ENCODE data around the gene GAS6. TPM values are rescaled to one million over a fixed set of nuclear protein-coding genes. Genes with fewer than 3 reads are reported as not detected.
"Not testable (repeated sequence)": the region's sequence is repeated elsewhere in the genome, so short reads cannot be mapped to it uniquely, and the experiment has no call there.

GAS6 gene
- polyA plus RNA-seq, 1 donor: 48.4 TPM

DNA sequence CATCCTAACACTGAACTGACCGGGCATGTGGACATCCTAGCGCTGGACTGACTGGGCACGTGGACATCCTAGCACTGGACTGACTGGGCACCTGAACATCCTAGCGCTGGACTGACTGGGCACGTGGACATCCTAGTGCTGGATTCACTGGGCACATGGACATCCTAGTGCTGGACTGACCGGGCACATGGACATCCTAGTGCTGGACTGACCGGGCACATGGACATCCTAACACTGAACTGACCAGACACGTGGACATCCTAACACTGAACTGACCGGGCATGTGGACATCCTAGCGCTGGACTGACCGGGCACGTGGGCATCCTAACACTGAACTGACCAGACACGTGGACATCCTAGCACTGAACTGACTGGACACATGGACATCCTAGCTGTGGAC lies 73.9 kb downstream of the GAS6 start:
- H3K9me3 ChIP-seq (ENCODE audit: control insufficient read depth, low read depth, low read length); DNase-seq; H3K27me3 ChIP-seq (ENCODE audit: control insufficient read depth, insufficient read depth, low read length); H3K4me3 ChIP-seq (ENCODE audit: low read length); H3K27ac ChIP-seq (ENCODE audit: low read length); H3K4me1 ChIP-seq (ENCODE audit: control insufficient read depth, insufficient read depth, low read length); H3K36me3 ChIP-seq (ENCODE audit: control insufficient read depth, insufficient read depth, low read length): not testable (repeated sequence)
- no CpG with 5 or more reads among the region's 13 CpGs for WGBS (ENCODE audit: insufficient coverage, low lambda C conversion rate)

DNA sequence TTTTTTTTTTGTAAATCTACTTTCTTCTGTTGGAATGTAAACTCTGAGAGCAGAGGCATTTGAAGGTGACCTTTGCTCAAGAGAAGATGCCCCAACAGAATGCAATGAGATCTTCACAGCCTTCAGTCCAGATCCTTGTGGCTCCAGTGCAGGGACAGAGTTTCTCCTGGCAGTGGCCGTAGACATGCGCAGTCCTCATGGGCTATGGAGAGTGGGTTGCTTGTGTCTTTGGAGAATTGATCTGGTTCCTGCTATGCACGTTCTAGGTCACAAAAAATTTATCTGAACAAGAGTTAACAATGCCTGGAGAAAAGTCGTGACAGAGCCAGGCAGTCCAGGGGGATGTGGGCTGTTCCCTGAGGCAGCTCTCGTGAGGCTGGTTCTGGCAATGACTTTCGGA lies 74.7 kb downstream of the GAS6 start:
- Histone ChIP-seq H3K27ac (ENCODE audit: low read length) (no peak overlapping the region), H3K4me3 (ENCODE audit: low read length) (no peak overlapping the region), H3K9me3 (ENCODE audit: control insufficient read depth, low read depth, low read length) (peaks cover 2% of the 10 kb centered on the region), H3K36me3 (ENCODE audit: control insufficient read depth, insufficient read depth, low read length) (no peaks in the 10 kb centered on the region), H3K27me3 (ENCODE audit: control insufficient read depth, insufficient read depth, low read length) (no peaks in the 10 kb centered on the region), H3K4me1 (ENCODE audit: control insufficient read depth, insufficient read depth, low read length) (no peaks in the 10 kb centered on the region)
- WGBS (ENCODE audit: insufficient coverage, low lambda C conversion rate): 67% methylated on average over 1 of the region's 6 CpGs
- DNase-seq: no peak

DNA sequence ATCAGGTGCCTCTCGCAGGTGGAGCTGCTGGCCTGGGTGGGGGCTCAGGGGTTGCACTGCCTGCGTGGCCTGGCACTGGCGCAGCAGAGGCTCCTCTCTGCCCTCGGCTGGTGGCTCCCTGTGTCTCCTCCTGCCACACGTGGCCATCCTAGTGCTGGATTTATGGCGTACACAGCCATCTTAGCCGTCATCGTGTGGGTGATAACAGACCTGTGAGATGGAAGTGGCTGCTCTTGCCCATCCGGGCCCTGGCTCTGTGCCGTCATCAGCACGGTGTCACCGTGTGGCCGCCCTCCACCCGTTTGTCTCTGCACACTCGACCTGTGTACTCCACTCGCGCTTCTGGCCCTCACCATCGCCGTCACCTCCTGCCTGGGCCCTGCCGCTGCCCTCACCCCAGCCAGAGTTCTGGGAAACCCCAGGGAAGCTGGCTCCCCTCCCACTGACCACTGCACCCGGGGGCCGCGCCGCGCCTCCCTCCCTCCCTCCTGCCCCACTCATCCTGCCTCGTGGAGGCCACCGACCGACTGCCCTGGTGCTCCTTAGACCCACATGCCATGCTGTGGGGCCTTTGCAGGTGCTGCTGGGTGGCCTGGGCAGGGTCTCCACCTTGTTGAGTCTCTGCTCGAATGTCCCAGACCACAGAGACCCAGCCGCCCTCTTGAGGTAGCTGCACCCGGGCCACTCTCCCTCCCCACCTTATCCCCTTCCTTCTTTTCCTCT lies 75.3 kb downstream of the GAS6 start:
- Histone ChIP-seq H3K9me3 (ENCODE audit: control insufficient read depth, low read depth, low read length) (no peaks in the 10 kb centered on the region), H3K27ac (ENCODE audit: low read length) (no peak overlapping the region), H3K4me1 (ENCODE audit: control insufficient read depth, insufficient read depth, low read length) (no peaks in the 10 kb centered on the region), H3K4me3 (ENCODE audit: low read length) (no peak overlapping the region), H3K36me3 (ENCODE audit: control insufficient read depth, insufficient read depth, low read length) (no peaks in the 10 kb centered on the region), H3K27me3 (ENCODE audit: control insufficient read depth, insufficient read depth, low read length) (no peaks in the 10 kb centered on the region)
- 55% methylated on average over 2 of the region's 31 CpGs for WGBS (ENCODE audit: insufficient coverage, low lambda C conversion rate)
- DNase-seq: no peak

DNA sequence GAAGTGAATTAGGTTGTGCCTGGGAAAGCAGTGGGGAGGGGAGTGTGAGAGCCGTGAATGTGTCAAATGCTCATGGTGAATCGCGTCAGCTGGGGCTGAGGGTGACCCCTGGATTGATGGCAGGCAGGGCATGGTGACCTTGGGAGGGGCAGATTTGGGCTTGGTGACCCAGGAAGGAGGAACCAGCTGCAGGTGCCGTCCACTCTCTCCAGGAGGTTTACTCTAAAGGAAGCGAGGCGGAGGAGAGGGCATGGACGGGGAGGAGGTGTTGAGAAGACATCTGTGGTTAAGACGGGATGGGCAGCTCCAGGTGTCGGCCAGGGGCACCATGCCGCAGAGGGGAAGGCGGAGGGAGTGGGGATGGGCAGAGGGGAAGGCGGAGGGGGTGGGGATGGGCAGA lies 76.2 kb downstream of the GAS6 start:
- WGBS (ENCODE audit: insufficient coverage, low lambda C conversion rate): no CpG with 5 or more reads among the region's 12 CpGs
- no peaks in the 10 kb centered on the region for H3K27me3 ChIP-seq (ENCODE audit: control insufficient read depth, insufficient read depth, low read length)
- no peak overlapping the region for H3K27ac ChIP-seq (ENCODE audit: low read length)
- DNase-seq: no peak
- no peaks in the 10 kb centered on the region for H3K9me3 ChIP-seq (ENCODE audit: control insufficient read depth, low read depth, low read length)
- H3K4me3 ChIP-seq (ENCODE audit: low read length): no peak overlapping the region
- no peaks in the 10 kb centered on the region for H3K36me3 ChIP-seq (ENCODE audit: control insufficient read depth, insufficient read depth, low read length)
- H3K4me1 ChIP-seq (ENCODE audit: control insufficient read depth, insufficient read depth, low read length): no peaks in the 10 kb centered on the region

DNA sequence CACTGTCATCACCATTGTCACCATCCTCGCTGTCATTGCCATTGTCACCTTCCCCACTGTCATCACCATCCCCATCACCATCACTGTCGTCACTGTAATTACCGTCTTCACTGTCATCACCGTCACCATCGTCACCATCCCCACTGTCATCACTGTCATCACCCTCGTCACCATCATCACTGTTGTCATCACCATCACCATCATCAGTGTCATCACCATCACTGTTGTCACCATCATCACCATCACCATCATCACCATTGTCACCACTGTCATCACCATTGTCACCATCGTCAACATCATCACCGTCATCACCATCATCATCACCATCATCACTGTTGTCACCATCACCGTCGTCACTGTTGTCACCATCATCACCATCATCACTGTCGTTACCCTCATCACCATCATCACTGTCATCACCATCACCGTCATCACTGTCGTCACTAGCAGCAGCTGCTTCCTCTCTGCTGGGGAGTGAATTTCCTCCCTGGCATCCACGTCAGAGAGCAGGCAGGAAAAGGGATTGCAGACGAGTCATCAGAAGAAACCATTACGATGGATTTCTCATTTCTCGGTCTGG lies 77.5 kb downstream of the GAS6 start:
- WGBS (ENCODE audit: insufficient coverage, low lambda C conversion rate): 80% methylated on average over 2 of the region's 17 CpGs
- no peaks in the 10 kb centered on the region for H3K9me3 ChIP-seq (ENCODE audit: control insufficient read depth, low read depth, low read length)
- no peak for DNase-seq

DNA sequence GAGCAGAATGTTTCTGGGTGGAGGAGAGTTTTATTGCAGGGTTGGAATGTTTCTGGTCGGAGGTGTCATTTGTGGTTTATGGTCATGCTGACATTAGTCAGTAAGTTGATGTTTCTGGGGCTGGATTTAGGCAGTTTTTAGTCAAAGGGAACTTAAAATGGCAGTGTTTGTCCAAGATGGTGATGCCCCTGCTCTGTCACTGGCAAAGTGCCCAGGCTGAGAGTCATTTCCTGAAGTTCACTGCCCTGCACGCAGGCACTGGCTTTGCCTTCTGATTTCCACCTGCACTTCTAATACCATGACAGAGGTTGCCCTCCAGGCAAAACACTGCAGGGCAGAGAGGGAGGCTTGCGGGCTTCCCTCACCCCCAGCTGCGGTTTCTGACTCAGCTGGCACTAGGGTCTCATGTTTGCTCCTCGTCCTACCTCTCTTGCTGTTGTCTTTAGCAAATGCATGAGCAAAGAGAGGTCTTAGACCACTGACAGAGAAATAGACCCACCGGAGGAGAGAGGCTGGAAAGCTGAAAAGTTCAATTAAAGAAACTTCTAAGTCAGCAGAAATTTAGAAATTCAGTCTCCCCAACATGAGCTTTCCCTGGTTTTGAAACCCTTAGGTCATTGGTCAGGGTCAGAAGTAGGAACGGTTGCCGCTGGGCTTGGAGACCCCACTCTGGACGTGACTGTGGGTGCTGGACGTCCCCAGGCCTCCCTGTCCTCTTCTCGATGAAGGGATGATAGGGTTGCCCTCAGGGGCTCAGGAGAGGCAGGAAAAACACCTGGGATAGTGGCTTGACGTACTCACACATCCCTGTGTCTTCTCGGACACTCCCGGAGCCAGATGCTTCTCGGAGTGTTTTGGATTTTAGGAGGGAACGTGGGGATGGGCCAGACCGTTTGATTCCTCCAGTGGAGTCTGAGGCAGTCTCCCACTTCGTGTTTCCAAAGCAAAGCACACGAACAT lies 78.5 kb downstream of the GAS6 start:
- H3K9me3 ChIP-seq (ENCODE audit: control insufficient read depth, low read depth, low read length): no peaks in the 10 kb centered on the region
- no peaks in the 10 kb centered on the region for H3K4me1 ChIP-seq (ENCODE audit: control insufficient read depth, insufficient read depth, low read length)
- no peak overlapping the region for H3K27ac ChIP-seq (ENCODE audit: low read length)
- no peak for DNase-seq
- no peak overlapping the region for H3K4me3 ChIP-seq (ENCODE audit: low read length)
- no peaks in the 10 kb centered on the region for H3K36me3 ChIP-seq (ENCODE audit: control insufficient read depth, insufficient read depth, low read length)
- no peaks in the 10 kb centered on the region for H3K27me3 ChIP-seq (ENCODE audit: control insufficient read depth, insufficient read depth, low read length)
- WGBS (ENCODE audit: insufficient coverage, low lambda C conversion rate): 80% methylated on average over 1 of the region's 19 CpGs

More for the DNA sequence above, 77.5 kb downstream of the GAS6 start:
- Histone ChIP-seq H3K27me3 (ENCODE audit: control insufficient read depth, insufficient read depth, low read length) (no peaks in the 10 kb centered on the region), H3K27ac (ENCODE audit: low read length) (no peak overlapping the region), H3K4me3 (ENCODE audit: low read length) (no peak overlapping the region), H3K36me3 (ENCODE audit: control insufficient read depth, insufficient read depth, low read length) (no peaks in the 10 kb centered on the region), H3K4me1 (ENCODE audit: control insufficient read depth, insufficient read depth, low read length) (no peaks in the 10 kb centered on the region)

DNA sequence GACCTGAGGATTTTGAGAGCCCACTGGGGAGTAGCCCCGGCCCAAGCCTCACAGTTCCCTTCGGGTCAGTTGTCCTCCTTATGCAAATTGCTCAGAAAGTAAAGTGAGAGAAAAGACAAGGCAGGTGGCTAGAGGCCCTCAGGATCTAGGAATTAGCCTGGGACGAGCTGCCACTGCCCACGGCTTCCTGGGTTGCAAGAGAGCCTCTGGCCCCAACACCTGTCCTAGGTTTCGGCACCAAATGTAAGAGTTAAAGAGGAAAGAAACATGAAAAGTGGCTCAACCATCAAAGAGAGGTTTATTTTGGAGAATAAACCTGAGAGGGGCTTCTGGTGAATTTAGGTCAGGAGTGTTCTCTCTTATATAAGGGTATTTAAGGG lies 79.2 kb downstream of the GAS6 start:
- no peak overlapping the region for H3K27ac ChIP-seq (ENCODE audit: low read length)
- no CpG with 5 or more reads among the region's 5 CpGs for WGBS (ENCODE audit: insufficient coverage, low lambda C conversion rate)
- H3K36me3 ChIP-seq (ENCODE audit: control insufficient read depth, insufficient read depth, low read length): no peaks in the 10 kb centered on the region
- no peak for DNase-seq
- no peak overlapping the region for H3K4me3 ChIP-seq (ENCODE audit: low read length)
- no peaks in the 10 kb centered on the region for H3K9me3 ChIP-seq (ENCODE audit: control insufficient read depth, low read depth, low read length)
- no peaks in the 10 kb centered on the region for H3K4me1 ChIP-seq (ENCODE audit: control insufficient read depth, insufficient read depth, low read length)
- H3K27me3 ChIP-seq (ENCODE audit: control insufficient read depth, insufficient read depth, low read length): no peaks in the 10 kb centered on the region

DNA sequence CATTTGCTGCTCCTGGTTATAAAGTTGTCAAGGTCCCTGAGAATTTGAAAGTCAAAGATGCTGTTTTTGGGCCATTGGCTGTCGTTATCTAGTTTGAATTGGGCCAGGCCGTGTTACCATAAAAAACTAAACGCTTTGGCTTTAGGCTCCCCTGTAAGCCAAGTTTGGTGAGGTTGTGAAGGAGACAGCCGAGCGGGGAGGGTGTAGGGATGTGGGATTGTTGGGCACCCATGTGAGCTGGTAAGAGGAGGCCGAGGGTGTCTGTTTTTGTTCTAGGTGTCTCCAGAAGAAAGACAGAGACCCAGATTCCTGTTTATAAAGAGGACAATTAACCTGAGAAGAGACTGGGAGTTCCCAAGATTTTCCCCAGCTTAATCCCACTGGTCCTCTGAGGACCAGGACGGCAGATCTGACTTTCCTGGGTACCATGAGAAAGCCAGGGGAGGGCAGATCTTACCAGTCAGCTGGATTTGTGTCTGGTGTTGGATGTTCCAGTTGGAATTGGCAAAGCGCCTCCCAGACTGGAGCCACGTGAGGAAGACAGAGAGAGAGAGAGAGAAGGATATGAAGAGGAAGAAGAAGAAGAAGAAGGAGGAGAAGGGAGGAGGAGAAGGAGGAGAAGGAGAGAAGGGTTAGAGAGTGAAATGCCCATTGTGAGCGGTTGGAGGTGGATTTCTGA lies 79.8 kb downstream of the GAS6 start:
- Histone ChIP-seq H3K36me3 (ENCODE audit: control insufficient read depth, insufficient read depth, low read length) (no peaks in the 10 kb centered on the region), H3K4me3 (ENCODE audit: low read length) (no peak overlapping the region), H3K27ac (ENCODE audit: low read length) (no peak overlapping the region), H3K4me1 (ENCODE audit: control insufficient read depth, insufficient read depth, low read length) (no peaks in the 10 kb centered on the region), H3K9me3 (ENCODE audit: control insufficient read depth, low read depth, low read length) (no peaks in the 10 kb centered on the region), H3K27me3 (ENCODE audit: control insufficient read depth, insufficient read depth, low read length) (peaks cover 4% of the 10 kb centered on the region)
- 64% methylated on average over 2 of the region's 10 CpGs for WGBS (ENCODE audit: insufficient coverage, low lambda C conversion rate)
- no peak for DNase-seq

DNA sequence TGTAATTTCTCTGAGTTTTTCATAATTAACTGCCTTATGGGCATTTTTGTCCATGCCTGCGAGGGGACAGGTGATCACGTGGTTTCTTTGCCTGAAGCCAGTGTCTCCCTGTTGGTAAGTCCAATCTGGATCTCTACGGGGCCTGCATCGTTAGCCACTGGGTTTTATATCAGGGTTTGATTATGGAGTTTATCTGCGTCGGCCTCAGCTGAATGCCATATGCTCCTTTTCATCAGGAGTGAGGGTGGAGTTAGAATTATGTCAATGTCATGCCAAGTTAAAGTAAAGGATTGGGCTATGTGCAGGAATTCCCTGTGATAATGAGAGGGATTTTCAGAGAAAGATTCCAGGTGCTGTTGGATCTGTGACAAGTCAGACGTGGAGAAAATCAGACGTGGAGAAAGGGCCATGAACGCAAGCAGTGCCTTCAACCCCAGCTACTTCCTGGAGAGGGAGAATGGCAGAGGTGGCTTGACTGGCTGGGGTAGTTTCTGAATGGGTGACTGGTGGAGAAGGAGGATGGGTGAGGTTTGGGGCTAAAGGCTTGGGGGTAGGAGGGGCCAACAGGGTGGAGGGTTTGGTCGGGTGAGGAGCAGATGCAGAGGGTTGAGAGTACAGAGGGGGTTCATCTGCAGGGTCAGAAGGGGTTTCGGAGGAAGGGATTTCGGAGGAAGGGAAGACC lies 80.5 kb downstream of the GAS6 start:
- Histone ChIP-seq H3K9me3 (ENCODE audit: control insufficient read depth, low read depth, low read length) (no peaks in the 10 kb centered on the region), H3K4me3 (ENCODE audit: low read length) (no peak overlapping the region), H3K27me3 (ENCODE audit: control insufficient read depth, insufficient read depth, low read length) (peaks cover 4% of the 10 kb centered on the region), H3K36me3 (ENCODE audit: control insufficient read depth, insufficient read depth, low read length) (no peaks in the 10 kb centered on the region), H3K27ac (ENCODE audit: low read length) (no peak overlapping the region), H3K4me1 (ENCODE audit: control insufficient read depth, insufficient read depth, low read length) (no peaks in the 10 kb centered on the region)
- DNase-seq: no peak
- 83% methylated on average over 2 of the region's 12 CpGs for WGBS (ENCODE audit: insufficient coverage, low lambda C conversion rate)

DNA sequence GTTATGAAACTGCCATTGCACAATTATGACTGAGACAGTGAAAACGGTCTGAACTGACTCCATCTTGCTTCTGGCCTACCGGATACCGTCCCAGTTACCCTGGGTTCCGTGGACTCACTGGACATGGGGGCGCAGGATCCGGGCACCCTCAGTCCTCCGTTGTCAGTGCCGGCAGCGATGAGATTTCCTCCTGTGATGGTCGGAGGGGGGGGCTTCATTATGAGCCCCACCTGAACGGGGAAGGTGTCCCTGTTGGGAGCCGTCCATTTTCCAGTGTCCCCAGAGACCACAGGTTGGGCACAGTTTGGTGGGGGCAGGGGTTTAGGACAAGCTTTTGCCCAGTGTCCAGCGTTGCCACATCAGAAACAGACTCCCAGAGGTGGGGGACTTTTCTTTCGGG lies 81.4 kb downstream of the GAS6 start:
- no peak for DNase-seq
- no peaks in the 10 kb centered on the region for H3K4me1 ChIP-seq (ENCODE audit: control insufficient read depth, insufficient read depth, low read length)
- no CpG with 5 or more reads among the region's 14 CpGs for WGBS (ENCODE audit: insufficient coverage, low lambda C conversion rate)
- H3K27me3 ChIP-seq (ENCODE audit: control insufficient read depth, insufficient read depth, low read length): peaks cover 7% of the 10 kb centered on the region
- H3K9me3 ChIP-seq (ENCODE audit: control insufficient read depth, low read depth, low read length): no peaks in the 10 kb centered on the region
- no peaks in the 10 kb centered on the region for H3K36me3 ChIP-seq (ENCODE audit: control insufficient read depth, insufficient read depth, low read length)
- H3K4me3 ChIP-seq (ENCODE audit: low read length): no peak overlapping the region
- no peak overlapping the region for H3K27ac ChIP-seq (ENCODE audit: low read length)

Measured in large intestine (tissue), 3 donors.